NCI-H446 treated with DMSO at 0.1 percent for 48 hours (cell line): ENCODE data around the gene MC3R.
"Not testable (repeated sequence)": the region's sequence is repeated elsewhere in the genome, so short reads cannot be mapped to it uniquely, and the experiment has no call there.

Experiments used
- DNase-seq: peaks from one replicate; lab custom pipeline; 2025; lab: John Stamatoyannopoulos, UW

Gene MC3R

GRCh38 chr20:56247954-56248782 is at the start of gene MC3R:
TSS of gene MC3R (plus strand) at chr20:56248732. CDS start at chr20:56248844, 112 bp downstream.
- DNase-seq = no peak

GRCh38 chr20:56200456-56200855 is 48.1 kb upstream of the MC3R start:
- DNase-seq = no peak

- no peak for DNase-seq
These were observed 45.9 kb upstream of the MC3R start for GRCh38 chr20:56202493-56203077.

GRCh38 chr20:56204206-56204605 is 44.3 kb upstream of the MC3R start:
- DNase-seq = no peak

GRCh38 chr20:56205346-56205745 is 43.2 kb upstream of the MC3R start:
- DNase-seq = no peak

GRCh38 chr20:56207656-56208055 is 40.9 kb upstream of the MC3R start:
- no peak for DNase-seq

- no peak for DNase-seq
These were observed 40.4 kb upstream of the MC3R start for GRCh38 chr20:56208121-56208520.

- no peak for DNase-seq
These were observed 37.5 kb upstream of the MC3R start for GRCh38 chr20:56211051-56211450.

- no peak for DNase-seq
These were observed 36.4 kb upstream of the MC3R start for GRCh38 chr20:56212091-56212490.

GRCh38 chr20:56213321-56213720 is 35.2 kb upstream of the MC3R start:
- DNase-seq = no peak

- DNase-seq = no peak
These were observed 33.4 kb upstream of the MC3R start for GRCh38 chr20:56215115-56215514.

GRCh38 chr20:56217829-56218228 is 30.7 kb upstream of the MC3R start:
- no peak for DNase-seq

- not testable (repeated sequence) for DNase-seq
These were observed 27.3 kb upstream of the MC3R start for GRCh38 chr20:56221186-56221585.

- DNase-seq = no peak
These were observed 26.3 kb upstream of the MC3R start for GRCh38 chr20:56222201-56222600.

GRCh38 chr20:56222945-56223344 is 25.6 kb upstream of the MC3R start:
- DNase-seq = no peak

- DNase-seq = no peak
These were observed 25.2 kb upstream of the MC3R start for GRCh38 chr20:56223352-56223751.

- DNase-seq = no peak
These were observed 20.5 kb upstream of the MC3R start for GRCh38 chr20:56228021-56228420.

GRCh38 chr20:56229812-56230211 is 18.7 kb upstream of the MC3R start:
- DNase-seq = no peak

- DNase-seq = no peak
These were observed 14.4 kb upstream of the MC3R start for GRCh38 chr20:56234110-56234509.

GRCh38 chr20:56237335-56237734 is 11.2 kb upstream of the MC3R start:
- no peak for DNase-seq

- no peak for DNase-seq
These were observed 4.3 kb upstream of the MC3R start for GRCh38 chr20:56244259-56244658.

- no peak for DNase-seq
These were observed 2.8 kb upstream of the MC3R start for GRCh38 chr20:56245761-56246160.

GRCh38 chr20:56249244-56249955 is 868 bp downstream of the MC3R start:
- no peak for DNase-seq
